GM18511 (cell line): ENCODE measurements around the gene SYMPK.
"Not testable (repeated sequence)": the region's sequence is repeated elsewhere in the genome, so short reads cannot be mapped to it uniquely, and the experiment has no call there.

Experiments
- ATAC-seq: cut with Tn5 transposase; IDR thresholded peaks from one replicate; pipeline ENCODE4 v1.9.1; 2021; ENCODE audit warnings: mild to moderate bottlenecking, moderate library complexity; ENCODE audit not compliant: unreplicated experiment

Gene SYMPK

GRCh38 chr19:45809643-45810159 lies 53.2 kb downstream of the SYMPK start:
- no peak for ATAC-seq

GRCh38 chr19:45805719-45806118 lies 57.2 kb downstream of the SYMPK start:
- ATAC-seq, result no peak

- no peak for ATAC-seq
Measured at GRCh38 chr19:45804959-45805230, 58.1 kb downstream of the SYMPK start.

GRCh38 chr19:45804140-45804958 lies 58.6 kb downstream of the SYMPK start:
- ATAC-seq, result no peak

- ATAC-seq, result no peak
Measured at GRCh38 chr19:45801603-45802175, 61.3 kb downstream of the SYMPK start.

- no peak for ATAC-seq
Measured at GRCh38 chr19:45800070-45800553, 62.8 kb downstream of the SYMPK start.

GRCh38 chr19:45799541-45799940 lies 63.4 kb downstream of the SYMPK start:
- not testable (repeated sequence) for ATAC-seq

- ATAC-seq, result no peak
Measured at GRCh38 chr19:45798995-45799517, 63.9 kb downstream of the SYMPK start.

- no peak for ATAC-seq
Measured at GRCh38 chr19:45794627-45795026, 68.3 kb downstream of the SYMPK start.

- ATAC-seq, result no peak
Measured at GRCh38 chr19:45793876-45794275, 69.1 kb downstream of the SYMPK start.

GRCh38 chr19:45793178-45793564 lies 69.8 kb downstream of the SYMPK start:
- no peak for ATAC-seq

- ATAC-seq, result peak; percentile 88
Measured at GRCh38 chr19:45792470-45793177, 70.3 kb downstream of the SYMPK start, which contains the start of gene DMWD. Gene DMWD, minus strand, starts transcription at chr19:45792845. Its CDS starts 89 bp downstream, at chr19:45792756.

GRCh38 chr19:45791744-45792469 lies 71.0 kb downstream of the SYMPK start:
- peak; percentile 27 for ATAC-seq

GRCh38 chr19:45790942-45791341 lies 72.0 kb downstream of the SYMPK start:
- no peak for ATAC-seq

- ATAC-seq, result no peak
Measured at GRCh38 chr19:45789035-45789786, 73.7 kb downstream of the SYMPK start.

- ATAC-seq, result no peak
Measured at GRCh38 chr19:45786533-45786894, 76.4 kb downstream of the SYMPK start.

GRCh38 chr19:45785781-45786532 lies 77.0 kb downstream of the SYMPK start:
- ATAC-seq, result no peak

GRCh38 chr19:45785097-45785496 lies 77.8 kb downstream of the SYMPK start:
- ATAC-seq, result no peak

GRCh38 chr19:45784096-45784495 lies 78.9 kb downstream of the SYMPK start:
- ATAC-seq, result no peak
